ENCODE results near the gene KRTAP4-12.

- no peak for TF ChIP-seq CTCF (IDR thresholded peaks at IDR 0.05)
- no peak for TF ChIP-seq POLR2A (IDR thresholded peaks at IDR 0.05)
Observed at GRCh38 chr17:41126412-41126811, 2.4 kb upstream of the KRTAP4-12 start.
